Renal cortical epithelial cell (primary cell): ENCODE data around the gene C19orf81. TPM values are rescaled to one million over a fixed set of nuclear protein-coding genes. Genes with fewer than 3 reads are reported as not detected.

Source experiments
- DNase-seq: peaks from one replicate; pipeline ENCODE4 v3.0.0-alpha.2; 2011; ENCODE audit warnings: low read depth
- total RNA-seq: library from RNA; depleted of rRNA; stranded (reverse); fragments of >200 nt; gene quantifications from 2 replicates; pipeline ENCODE4 v1.2.3, GENCODE V29; 2014

Gene C19orf81
- total RNA-seq, 1 donor from 2014 or later = 0.40 TPM

GRCh38 chr19:50629194-50629593 lies 20.1 kb upstream of the C19orf81 start:
- no peak for DNase-seq

DNA sequence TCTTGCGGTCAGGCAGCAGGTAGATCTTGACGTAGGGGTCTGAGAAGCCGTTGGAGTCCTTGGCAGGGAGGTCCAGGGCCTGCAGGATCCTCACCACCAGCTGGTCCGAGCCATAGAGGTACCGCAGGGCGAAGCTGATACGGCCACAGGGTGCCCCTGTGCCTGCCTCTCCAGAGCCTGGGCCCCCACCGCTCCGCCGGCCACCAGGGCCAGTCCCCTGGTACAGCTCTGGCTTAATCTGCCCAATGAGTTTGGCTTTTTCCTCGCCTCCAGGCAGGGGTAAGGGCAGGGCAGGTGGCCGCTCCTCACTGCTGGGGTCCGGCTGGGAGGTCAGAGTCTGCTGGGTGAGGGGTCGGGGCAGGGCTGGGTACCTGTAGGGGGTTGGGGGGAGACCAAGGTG lies 19.4 kb upstream of the C19orf81 start:
- DNase-seq = no peak

GRCh38 chr19:50632151-50632835 lies 17.0 kb upstream of the C19orf81 start:
- no peak for DNase-seq

GRCh38 chr19:50633359-50633758 lies 15.9 kb upstream of the C19orf81 start:
- DNase-seq = no peak

DNA sequence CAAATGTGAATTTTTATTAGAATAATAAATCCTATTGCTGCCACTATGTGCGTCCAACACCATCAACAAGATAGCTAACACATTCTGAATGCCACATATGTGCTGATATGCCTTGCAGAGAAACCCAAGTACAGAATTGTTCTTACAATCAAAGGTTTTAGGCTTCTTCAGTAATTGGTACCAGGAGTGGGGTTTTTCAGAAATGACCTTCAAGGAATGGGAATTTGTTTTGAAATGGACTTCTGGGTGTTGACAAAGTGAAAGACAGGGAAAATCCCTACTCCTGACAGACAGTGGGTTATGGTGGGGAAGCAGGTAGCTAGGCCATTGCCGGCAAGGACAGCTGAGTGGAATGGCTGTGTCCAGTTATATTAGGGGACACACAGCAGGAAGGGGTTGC lies 15.3 kb upstream of the C19orf81 start:
- no peak for DNase-seq

GRCh38 chr19:50636317-50637085 lies 12.7 kb upstream of the C19orf81 start:
- DNase-seq = no peak

- no peak for DNase-seq
Measured at GRCh38 chr19:50638600-50638999, 10.6 kb upstream of the C19orf81 start.

DNA sequence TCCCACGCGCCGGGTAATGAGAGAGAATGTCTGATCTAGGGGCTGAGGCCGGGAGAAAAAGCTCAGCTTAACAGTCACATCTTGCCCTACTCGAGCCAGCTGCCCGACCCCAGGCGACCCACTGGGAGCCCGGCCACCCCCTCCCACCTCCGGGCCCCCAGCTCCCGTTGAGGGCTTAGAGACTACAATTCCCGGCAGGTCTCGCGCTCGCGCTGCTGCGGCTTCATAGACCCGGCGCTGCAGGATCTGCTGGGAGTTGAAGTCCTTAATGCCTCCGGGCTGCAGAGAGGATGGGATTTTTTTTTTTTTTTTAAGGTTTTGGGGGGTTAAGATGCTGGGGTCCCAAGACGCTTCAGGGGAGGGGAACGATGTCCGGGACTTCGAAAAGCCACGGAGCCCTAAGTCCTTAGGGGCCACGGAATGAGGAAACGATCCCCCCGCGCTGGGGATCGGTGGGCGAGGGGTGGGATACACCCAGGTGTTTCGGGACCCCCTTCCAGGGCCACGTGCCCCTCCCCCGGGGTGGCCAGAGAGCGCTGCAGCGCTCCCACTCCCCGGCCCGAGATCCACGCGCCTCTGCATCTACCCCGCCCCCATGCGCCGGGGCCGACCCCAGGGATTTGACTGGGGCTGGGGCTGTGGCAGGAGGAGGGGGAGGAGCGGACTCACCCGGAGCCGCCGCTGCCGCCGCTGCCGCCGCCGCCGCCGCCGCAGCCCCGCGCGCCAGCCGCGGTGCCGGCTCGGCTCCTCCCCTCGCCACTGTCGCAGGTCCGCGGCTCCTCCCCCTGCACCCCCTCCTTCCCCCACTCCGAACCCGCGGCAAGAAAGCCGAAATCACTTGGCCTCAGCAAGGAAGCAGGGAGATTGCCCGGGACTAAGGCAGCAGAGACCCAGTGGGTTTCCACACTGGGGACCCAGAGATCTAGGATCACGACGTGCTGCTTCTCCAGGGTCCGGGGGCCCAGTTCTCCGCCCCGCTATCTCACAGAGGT lies 9.8 kb upstream of the C19orf81 start, which contains the start of gene SYT3:
Gene SYT3 (minus strand): TSS at position 761 of the 992 bp plus-strand sequence. CDS start 2,470 bp downstream, outside the sequence.
- DNase-seq = no peak

- DNase-seq = no peak
Measured at GRCh38 chr19:50640368-50640767, 8.9 kb upstream of the C19orf81 start.

GRCh38 chr19:50644315-50644915 lies 4.8 kb upstream of the C19orf81 start:
- no peak for DNase-seq

DNA sequence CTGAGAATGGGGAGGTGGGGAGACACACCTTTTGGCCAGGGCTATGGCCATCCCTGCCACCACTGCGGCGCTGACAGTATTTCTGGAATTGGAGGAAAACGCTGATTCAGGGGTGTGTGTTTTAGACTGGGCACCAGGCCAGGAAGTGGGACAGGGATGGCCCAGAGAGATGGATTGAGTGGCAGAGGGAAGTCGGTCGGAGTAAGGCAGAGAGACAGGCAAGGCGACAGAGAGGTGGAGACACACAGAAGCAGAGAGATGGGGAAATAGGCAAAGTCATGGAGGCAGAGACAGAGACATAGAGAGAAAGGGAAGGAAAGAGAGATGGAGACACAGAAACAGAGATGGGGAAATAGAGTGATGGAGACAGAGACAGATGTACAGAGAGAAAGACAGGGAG lies 4.1 kb upstream of the C19orf81 start:
- no peak for DNase-seq

DNA sequence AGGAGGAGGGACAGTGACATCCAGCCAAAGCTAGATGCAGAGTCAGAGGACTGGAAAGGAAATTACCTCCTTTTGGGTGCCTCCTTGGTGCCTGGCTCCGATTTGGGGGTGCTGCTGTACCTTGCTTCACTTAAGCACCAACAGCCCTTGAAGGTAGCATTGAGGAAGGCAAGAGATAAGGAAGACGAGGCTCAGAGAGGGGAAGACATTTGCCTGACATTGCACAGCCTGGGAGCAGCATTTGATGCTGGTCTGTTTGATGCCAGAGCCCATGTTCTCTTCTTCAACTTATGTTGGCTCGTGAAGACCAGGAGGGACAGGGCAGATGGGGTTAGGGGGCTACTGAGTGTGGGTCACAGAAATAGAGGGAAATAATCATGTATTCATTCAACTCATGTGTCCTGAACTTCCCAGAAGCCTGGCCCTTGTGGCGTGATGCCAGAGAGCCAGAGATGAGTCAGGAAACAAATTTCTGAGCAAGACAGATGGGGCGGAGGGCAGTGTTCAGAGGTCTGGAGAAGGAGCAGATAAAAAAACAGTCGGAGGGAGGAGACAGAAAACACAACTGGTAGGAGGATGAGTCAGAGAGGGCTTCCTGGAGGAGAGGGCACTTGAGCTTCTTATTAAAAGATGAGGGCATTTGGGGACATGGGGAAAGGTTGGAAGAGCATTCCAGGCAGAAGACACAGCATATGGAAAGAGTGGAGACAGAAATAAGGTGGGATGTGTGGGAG lies 3.0 kb upstream of the C19orf81 start:
- DNase-seq = peak; percentile 58

GRCh38 chr19:50647879-50648615 lies 1.2 kb upstream of the C19orf81 start:
- DNase-seq = no peak

- DNase-seq = no peak
Measured at GRCh38 chr19:50648659-50649058, 586 bp upstream of the C19orf81 start.

DNA sequence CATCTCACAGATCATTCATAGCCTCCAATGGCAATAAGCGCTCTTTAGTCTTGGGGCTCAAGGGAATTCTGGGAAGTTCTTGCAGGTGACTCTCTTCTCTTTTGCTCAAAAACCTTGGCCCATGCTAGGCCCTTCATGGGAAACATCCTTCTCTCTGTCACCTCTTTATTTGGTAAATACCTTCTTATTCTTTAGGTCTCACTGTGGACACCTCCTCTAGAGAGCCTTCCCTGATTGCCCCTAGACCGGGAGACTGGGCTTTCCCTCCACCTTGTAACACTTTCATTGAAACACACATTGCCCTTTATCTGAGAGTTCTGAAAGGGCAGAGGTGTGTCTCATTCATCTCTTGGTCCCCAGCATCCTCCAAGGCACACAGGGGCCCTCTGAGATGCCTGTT lies 1.9 kb downstream of the C19orf81 start:
- no peak for DNase-seq

GRCh38 chr19:50652722-50653121 lies 3.5 kb downstream of the C19orf81 start:
- no peak for DNase-seq

- DNase-seq = no peak
Measured at GRCh38 chr19:50654882-50655281, 5.6 kb downstream of the C19orf81 start.

GRCh38 chr19:50657222-50657669 lies 8.0 kb downstream of the C19orf81 start:
- no peak for DNase-seq

- DNase-seq = peak; percentile 89
Measured at GRCh38 chr19:50657712-50658440, 8.6 kb downstream of the C19orf81 start.
